HEK293 (cell line): ENCODE data around the gene USP38.

Source experiments
- CTCF ChIA-PET: fragments of 350-600 bp; formaldehyde crosslinking; extraction: SDS; loops from one replicate; lab custom pipeline; 2021; ENCODE audit warnings: antibody characterized with exemption; lab: Yijun Ruan, JAX
- POLR2A ChIA-PET: fragments of 300-600 bp; formaldehyde crosslinking; extraction: SDS; loops from one replicate; lab custom pipeline; 2020; ENCODE audit warnings: antibody characterized with exemption, inconsistent platforms; lab: Yijun Ruan, JAX
- H3K27ac ChIP-seq: fragments of 200-500 bp; sonication (Bioruptor generic); 2 replicates; pipeline ENCODE4 v1.5.1; 2014; ENCODE audit warnings: low read depth, low read length, control low read depth, inconsistent platforms; ENCODE audit errors: extremely low read depth
- H3K36me3 ChIP-seq, 2 experiments: fragments of 200-500 bp in 1 of 2; sonication (Bioruptor generic) in 1 of 2; 1 replicate in 1 of 2; 2 replicates in 1 of 2; pipeline ENCODE4 v1.5.1; 2014 to 2017; ENCODE audit warnings: inconsistent platforms in 2 of 2, low read length in 2 of 2; ENCODE audit not compliant: control insufficient read depth in 2 of 2, insufficient read depth in 1 of 2
- H3K4me1 ChIP-seq: fragments of 200-500 bp; sonication (Bioruptor generic); 2 replicates; pipeline ENCODE4 v1.5.1; 2014; ENCODE audit warnings: mild to moderate bottlenecking, low read length, inconsistent platforms; ENCODE audit not compliant: control insufficient read depth, insufficient read depth
- H3K4me3 ChIP-seq: 2 replicates; pipeline ENCODE4 v1.5.1; 2011; ENCODE audit warnings: low read depth, mild to moderate bottlenecking, control low read depth, low read length, moderate library complexity
- H3K9me3 ChIP-seq: fragments of 200-500 bp; sonication (Bioruptor generic); 2 replicates; pipeline ENCODE4 v1.5.1; 2014; ENCODE audit warnings: low read depth, low read length, inconsistent platforms; ENCODE audit not compliant: control insufficient read depth, insufficient read depth
- ATF2 ChIP-seq: fragments of 450-650 bp; formaldehyde crosslinking; IDR thresholded peaks from 2 replicates; pipeline ENCODE4 v1.5.1; 2016; ENCODE audit warnings: missing biosample characterization, missing genetic modification characterization, low read depth
- GLIS1 ChIP-seq: fragments of 450-650 bp; formaldehyde crosslinking; IDR thresholded peaks from 2 replicates; pipeline ENCODE4 v1.5.1; 2016; ENCODE audit warnings: missing biosample characterization, missing genetic modification characterization
- OVOL3 ChIP-seq: fragments of 450-650 bp; formaldehyde crosslinking; IDR thresholded peaks from 2 replicates; pipeline ENCODE4 v1.5.1; 2016; ENCODE audit warnings: missing biosample characterization, missing genetic modification characterization
- PRDM4 ChIP-seq: fragments of 450-650 bp; formaldehyde crosslinking; IDR thresholded peaks from 2 replicates; pipeline ENCODE4 v1.5.1; 2017; ENCODE audit warnings: missing biosample characterization, missing genetic modification characterization
- ZBTB20 ChIP-seq: fragments of 450-650 bp; formaldehyde crosslinking; IDR thresholded peaks from 2 replicates; pipeline ENCODE4 v1.5.1; 2016; ENCODE audit warnings: missing biosample characterization, missing genetic modification characterization
- ZBTB6 ChIP-seq: fragments of 450-650 bp; formaldehyde crosslinking; IDR thresholded peaks from 2 replicates; pipeline ENCODE4 v1.5.1; 2017; ENCODE audit warnings: missing biosample characterization, missing genetic modification characterization
- ZFHX2 ChIP-seq: fragments of 450-650 bp; formaldehyde crosslinking; conservative IDR thresholded peaks from 2 replicates; pipeline ENCODE4 v1.5.1; 2016; ENCODE audit warnings: missing biosample characterization, missing genetic modification characterization
- ZNF148 ChIP-seq: fragments of 450-650 bp; formaldehyde crosslinking; IDR thresholded peaks from 2 replicates; pipeline ENCODE4 v1.5.0; 2017; ENCODE audit warnings: missing biosample characterization, missing genetic modification characterization, borderline replicate concordance
- ZNF175 ChIP-seq: fragments of 450-650 bp; formaldehyde crosslinking; IDR thresholded peaks from 2 replicates; pipeline ENCODE4 v1.5.1; 2016; ENCODE audit warnings: missing biosample characterization, missing genetic modification characterization
- ZNF202 ChIP-seq: fragments of 450-650 bp; formaldehyde crosslinking; IDR thresholded peaks from 2 replicates; pipeline ENCODE4 v1.5.1; 2016; ENCODE audit warnings: missing biosample characterization, missing genetic modification characterization, borderline replicate concordance
- ZNF26 ChIP-seq: fragments of 450-650 bp; formaldehyde crosslinking; IDR thresholded peaks from 2 replicates; pipeline ENCODE4 v1.5.1; 2016; ENCODE audit warnings: missing biosample characterization, missing genetic modification characterization
- ZNF280C ChIP-seq: fragments of 450-650 bp; formaldehyde crosslinking; IDR thresholded peaks from 2 replicates; pipeline ENCODE4 v1.5.1; 2016; ENCODE audit warnings: missing biosample characterization, missing genetic modification characterization
- ZNF501 ChIP-seq: fragments of 450-650 bp; formaldehyde crosslinking; IDR thresholded peaks from 2 replicates; pipeline ENCODE4 v1.5.1; 2016; ENCODE audit warnings: missing biosample characterization, missing genetic modification characterization
- ZNF600 ChIP-seq: fragments of 450-650 bp; formaldehyde crosslinking; IDR thresholded peaks from 2 replicates; pipeline ENCODE4 v1.5.1; 2016; ENCODE audit warnings: missing biosample characterization, missing genetic modification characterization

USP38 gene

GRCh38 chr4:143185253-143186107 is 763 bp downstream of the USP38 start:
- Histone ChIP-seq H3K27ac (peak overlapping the region; percentile 85), H3K4me3 (peak overlapping the region; percentile 89), H3K36me3 (peaks cover 0 to 40% of the 10 kb centered on the region in 2 experiments), H3K9me3 (no peaks in the 10 kb centered on the region), H3K4me1 (peaks cover 2% of the 10 kb centered on the region; the same call in 1 of the 2 replicates)
- no peak for TF ChIP-seq ATF2 (tag by site-specific recombination)
- peak; percentile 60; the same call in 1 of the 2 replicates for TF ChIP-seq ZBTB20 (tag by site-specific recombination)
- TF ChIP-seq ZBTB6 (tag by site-specific recombination): no peak
- TF ChIP-seq ZNF280C (tag by site-specific recombination): no peak
- no peak for TF ChIP-seq OVOL3 (tag by site-specific recombination)
- no peak for TF ChIP-seq ZNF148
- 0 out of 2 replicates have a peak, but pooled peaks have one; percentile 30 for TF ChIP-seq ZNF501 (tag by site-specific recombination)
- TF ChIP-seq GLIS1 (tag by site-specific recombination): 0 out of 2 replicates have a peak, but pooled peaks have one; percentile 4
- no peak for TF ChIP-seq ZNF26 (tag by site-specific recombination)
- TF ChIP-seq ZNF175 (tag by site-specific recombination): no peak
- no peak for TF ChIP-seq PRDM4 (tag by site-specific recombination)
- TF ChIP-seq ZFHX2: 0 out of 2 replicates have a peak, but pooled peaks have one; percentile 4
- TF ChIP-seq ZNF600 (tag by site-specific recombination): peak; percentile 33; the same call in 1 of the 2 replicates
- no peak for TF ChIP-seq ZNF202 (tag by site-specific recombination)
- CTCF ChIA-PET: no interaction called here
- POLR2A ChIA-PET: no interaction called here
